Cardiac muscle cell (in vitro differentiated cells and primary cell): ENCODE data around the gene NES. TPM values are rescaled to one million over a fixed set of nuclear protein-coding genes. Genes with fewer than 3 reads are reported as not detected.

ENCODE experiments used
- DNase-seq, 2 donors: peaks; one replicate each; pipeline versions ENCODE4 v3.0.0 to v3.0.0-alpha.2; 2010 to 2017; ENCODE audit warnings: low read depth in 1 of 2, low spot score in 1 of 2
- H3K27ac ChIP-seq: fragments of 200-600 bp; sonication (generic); 2 replicates; pipeline ENCODE4 v1.5.1; 2016
- H3K27me3 ChIP-seq: fragments of 200-600 bp; sonication (generic); 2 replicates; pipeline ENCODE4 v1.6.0; 2016; ENCODE audit warnings: control low read depth
- H3K36me3 ChIP-seq: fragments of 200-600 bp; sonication (generic); 2 replicates; pipeline ENCODE4 v1.5.1; 2016; ENCODE audit warnings: control low read depth
- H3K4me1 ChIP-seq: fragments of 200-600 bp; sonication (generic); 2 replicates; pipeline ENCODE4 v1.8.1; 2017; ENCODE audit warnings: low read depth, mild to moderate bottlenecking, mixed run types
- H3K4me3 ChIP-seq: fragments of 200-600 bp; sonication (generic); 2 replicates; pipeline ENCODE4 v1.5.1; 2016; ENCODE audit warnings: mild to moderate bottlenecking
- H3K9me3 ChIP-seq: fragments of 200-600 bp; sonication (generic); 2 replicates; pipeline ENCODE4 v1.5.1; 2017; ENCODE audit warnings: low read depth, mild to moderate bottlenecking, control low read depth
- CTCF ChIP-seq: IDR thresholded peaks from 2 replicates; pipeline ENCODE4 v1.5.1; 2012; ENCODE audit warnings: low read depth, mild to moderate bottlenecking, low read length
- polyA plus RNA-seq: library from polyadenylated mRNA; unstranded; fragments of >200 nt; fragmentation: Nextera tagmentation; extraction: Ambion mirVana; gene quantifications from 2 replicates; pipeline ENCODE4 v1.2.1, GENCODE V29; 2016
- total RNA-seq: library from RNA; depleted of rRNA; stranded (reverse); fragments of >200 nt; gene quantifications from 2 replicates; pipeline ENCODE4 v1.2.3, GENCODE V29; 2016

The NES gene
- total and polyA plus RNA-seq, 2 experiments from 2014 or later: 86.5 to 391 TPM

- Histone ChIP-seq H3K9me3 (no peaks in the 10 kb centered on the region), H3K27ac (no peak overlapping the region), H3K36me3 (no peaks in the 10 kb centered on the region), H3K27me3 (peaks cover 85% of the 10 kb centered on the region), H3K4me1 (no peaks in the 10 kb centered on the region), H3K4me3 (no peak overlapping the region)
- TF ChIP-seq CTCF: no peak
- no peak for DNase-seq
These were observed 29.9 kb downstream of the NES start for GRCh38 chr1:156647351-156647750.

GRCh38 chr1:156646738-156647211 lies 30.4 kb downstream of the NES start:
- no peaks in the 10 kb centered on the region for H3K4me1 ChIP-seq
- no peak for DNase-seq

DNA sequence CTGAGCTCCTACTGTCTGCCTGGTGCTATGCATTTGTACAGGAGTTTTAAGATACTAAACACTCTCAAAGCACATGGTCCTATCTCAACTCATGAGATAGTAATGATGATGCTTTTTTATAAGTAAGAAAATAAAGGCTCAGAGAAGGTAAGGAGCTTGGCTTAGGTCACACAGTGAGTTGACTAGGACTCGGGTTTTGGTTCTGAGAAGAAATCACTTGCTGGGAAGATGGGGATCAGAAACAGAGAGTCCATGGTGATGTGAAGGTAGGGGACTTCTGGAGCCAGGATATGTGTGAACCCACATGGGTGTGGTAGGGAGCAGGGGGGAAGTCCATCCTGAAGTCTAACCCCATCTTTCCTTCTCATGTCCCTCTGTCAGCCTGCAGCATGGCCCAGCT lies 31.5 kb downstream of the NES start:
- no peak for DNase-seq
- Histone ChIP-seq H3K9me3 (no peaks in the 10 kb centered on the region), H3K4me3 (no peak overlapping the region), H3K36me3 (no peaks in the 10 kb centered on the region), H3K4me1 (no peaks in the 10 kb centered on the region), H3K27ac (no peak overlapping the region), H3K27me3 (peaks cover 85% of the 10 kb centered on the region)
- TF ChIP-seq CTCF: no peak

More at GRCh38 chr1:156646738-156647211, 30.4 kb downstream of the NES start:
- no peaks in the 10 kb centered on the region for H3K36me3 ChIP-seq
- no peak overlapping the region for H3K27ac ChIP-seq
- H3K9me3 ChIP-seq: no peaks in the 10 kb centered on the region
- TF ChIP-seq CTCF: no peak
- peaks cover 87% of the 10 kb centered on the region for H3K27me3 ChIP-seq
- no peak overlapping the region for H3K4me3 ChIP-seq

DNA sequence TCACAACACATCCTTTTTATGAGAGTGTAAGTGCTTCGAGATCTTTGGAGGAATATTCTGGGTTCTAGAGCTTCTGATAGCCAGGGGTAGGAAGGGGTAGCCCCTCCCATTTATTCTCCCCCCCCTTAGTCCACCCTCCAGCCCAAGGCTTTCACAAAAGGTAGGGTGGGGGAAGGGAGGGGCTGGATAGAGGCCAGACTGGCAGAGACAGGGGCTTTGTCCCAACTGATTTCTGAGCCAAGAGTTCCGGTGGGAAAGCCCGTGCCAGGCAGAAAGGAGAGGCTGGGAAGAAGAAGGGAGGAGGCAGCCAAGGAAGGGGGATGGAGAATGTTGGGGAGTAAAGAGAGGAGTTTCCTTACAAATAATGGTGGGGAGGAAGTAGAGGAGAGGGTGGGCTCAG lies 32.2 kb downstream of the NES start:
- Histone ChIP-seq H3K27ac (no peak overlapping the region), H3K4me1 (no peaks in the 10 kb centered on the region), H3K27me3 (peaks cover 84% of the 10 kb centered on the region), H3K9me3 (no peaks in the 10 kb centered on the region), H3K4me3 (no peak overlapping the region), H3K36me3 (no peaks in the 10 kb centered on the region)
- DNase-seq: no peak
- no peak for TF ChIP-seq CTCF

DNA sequence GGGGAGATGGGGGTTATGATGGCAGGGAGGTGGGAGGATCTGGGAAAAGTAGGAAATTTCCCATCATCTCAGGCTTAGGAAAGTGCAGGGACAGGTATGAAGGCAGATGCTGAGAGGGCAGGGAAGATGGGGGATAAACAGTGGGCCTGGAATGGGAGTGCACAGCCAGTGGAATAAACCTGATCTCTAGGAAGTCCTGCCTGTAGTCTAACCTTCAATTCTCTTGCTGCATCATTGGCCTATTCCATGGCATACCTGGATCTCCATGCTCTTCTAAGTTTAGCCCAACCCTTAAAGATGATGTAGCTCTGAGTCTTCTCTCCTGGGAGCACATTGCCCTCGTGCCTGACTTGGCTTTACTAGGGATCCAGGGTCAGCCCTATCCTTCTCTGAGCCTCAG lies 32.6 kb downstream of the NES start:
- Histone ChIP-seq H3K27ac (no peak overlapping the region), H3K36me3 (no peaks in the 10 kb centered on the region), H3K9me3 (no peaks in the 10 kb centered on the region), H3K27me3 (peaks cover 84% of the 10 kb centered on the region), H3K4me1 (no peaks in the 10 kb centered on the region), H3K4me3 (no peak overlapping the region)
- no peak for TF ChIP-seq CTCF
- DNase-seq: no peak

DNA sequence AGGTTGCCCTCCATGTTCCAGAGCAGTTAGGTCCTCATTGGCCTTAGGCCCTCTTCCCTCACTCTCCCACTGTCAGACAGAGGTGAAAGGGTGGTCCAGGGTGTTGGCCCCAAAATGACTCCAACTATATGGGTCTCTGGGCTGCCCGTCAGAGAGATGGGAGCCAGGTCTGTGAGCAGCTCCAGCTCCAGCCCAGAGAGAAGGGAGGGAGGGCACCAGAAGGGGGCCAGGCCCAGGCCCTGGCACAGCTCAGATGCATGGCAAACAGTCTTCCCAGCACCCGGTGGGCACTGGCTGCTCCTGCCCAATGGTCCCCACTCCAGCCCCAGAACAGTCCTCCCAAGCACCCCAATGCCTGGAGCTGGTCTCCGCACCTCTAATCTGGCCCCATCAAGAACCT lies 33.1 kb downstream of the NES start:
- Histone ChIP-seq H3K27ac (no peak overlapping the region), H3K4me1 (no peaks in the 10 kb centered on the region), H3K9me3 (no peaks in the 10 kb centered on the region), H3K27me3 (peaks cover 84% of the 10 kb centered on the region), H3K36me3 (no peaks in the 10 kb centered on the region), H3K4me3 (no peak overlapping the region)
- DNase-seq: no peak
- no peak for TF ChIP-seq CTCF
